Mammary epithelial cell (primary cell): ENCODE results near the gene LRRC36.

Experiments
- EZH2 ChIP-seq: IDR thresholded peaks from 2 replicates; pipeline ENCODE4 v1.6.1; 2012; ENCODE audit warnings: low read length, inconsistent platforms, borderline replicate concordance
- TF ChIP-seq, protein P1 (sequence below), 2 donors: IDR thresholded peaks in 1 of 2; conservative IDR thresholded peaks in 1 of 2; 2 replicates each; pipeline ENCODE4 v1.5.1; 2011 to 2012; ENCODE audit warnings: inconsistent platforms in 2 of 2, low read length in 2 of 2, mild to moderate bottlenecking in 2 of 2, control low read depth in 1 of 2, low read depth in 1 of 2; ENCODE audit not compliant: insufficient read depth in 1 of 2; ENCODE audit errors: extremely low read depth in 1 of 2

- TF ChIP-seq, protein P1, sequence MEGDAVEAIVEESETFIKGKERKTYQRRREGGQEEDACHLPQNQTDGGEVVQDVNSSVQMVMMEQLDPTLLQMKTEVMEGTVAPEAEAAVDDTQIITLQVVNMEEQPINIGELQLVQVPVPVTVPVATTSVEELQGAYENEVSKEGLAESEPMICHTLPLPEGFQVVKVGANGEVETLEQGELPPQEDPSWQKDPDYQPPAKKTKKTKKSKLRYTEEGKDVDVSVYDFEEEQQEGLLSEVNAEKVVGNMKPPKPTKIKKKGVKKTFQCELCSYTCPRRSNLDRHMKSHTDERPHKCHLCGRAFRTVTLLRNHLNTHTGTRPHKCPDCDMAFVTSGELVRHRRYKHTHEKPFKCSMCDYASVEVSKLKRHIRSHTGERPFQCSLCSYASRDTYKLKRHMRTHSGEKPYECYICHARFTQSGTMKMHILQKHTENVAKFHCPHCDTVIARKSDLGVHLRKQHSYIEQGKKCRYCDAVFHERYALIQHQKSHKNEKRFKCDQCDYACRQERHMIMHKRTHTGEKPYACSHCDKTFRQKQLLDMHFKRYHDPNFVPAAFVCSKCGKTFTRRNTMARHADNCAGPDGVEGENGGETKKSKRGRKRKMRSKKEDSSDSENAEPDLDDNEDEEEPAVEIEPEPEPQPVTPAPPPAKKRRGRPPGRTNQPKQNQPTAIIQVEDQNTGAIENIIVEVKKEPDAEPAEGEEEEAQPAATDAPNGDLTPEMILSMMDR (conservative IDR thresholded peaks at IDR 0.05 in 1 of 2, IDR thresholded peaks at IDR 0.05 in 1 of 2; ENCODE audit: extremely low read depth in 1 of 2, insufficient read depth in 1 of 2, low read depth in 1 of 2, low read length in 2 of 2), result no peak
- no peak for TF ChIP-seq EZH2
These were observed 29.8 kb downstream of the LRRC36 start for GRCh38 chr16:67356396-67356795.
